Measurements from ENCODE around the gene COL19A1. TPM values are rescaled to one million over a fixed set of nuclear protein-coding genes. Genes with fewer than 3 reads are reported as not detected.

The COL19A1 gene
- total and polyA plus RNA-seq, 2 of the 13 experiments (the other 11 are each of a cell fraction or from before 2014, with no cell fraction given): not detected

DNA sequence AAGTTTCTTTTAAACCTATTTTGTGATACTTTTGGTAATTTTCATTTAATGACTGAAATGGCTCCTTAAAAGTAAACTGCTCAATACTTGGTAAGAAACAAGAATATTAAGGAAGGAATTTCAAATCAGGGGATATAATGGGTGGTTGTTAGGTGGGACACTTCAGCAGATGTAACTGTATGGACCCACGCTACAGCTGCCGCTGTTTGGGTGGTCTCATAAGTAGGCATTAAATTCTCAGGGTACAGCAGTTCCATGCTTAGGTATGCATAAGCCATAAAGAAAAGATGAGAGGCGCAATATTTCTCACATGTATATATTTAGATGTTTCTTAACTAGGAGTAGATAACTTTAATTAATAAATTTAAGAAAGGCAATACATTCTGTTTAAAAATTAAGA is 35.0 kb downstream of the COL19A1 start:
- DNase-seq (ENCODE audit: low spot score) (no peak), ATAC-seq (no peak), FAIRE-seq (no peak)
- Histone ChIP-seq H3K4me2 (ENCODE audit: low read depth, low read length) (no peak overlapping the region), H2AFZ (ENCODE audit: low read length) (no peak overlapping the region), H3K27ac (ENCODE audit: extremely low read length, insufficient read depth, low read length) (no peak overlapping the region), H3K9ac (ENCODE audit: insufficient read depth, low read depth, low read length) (no peak overlapping the region), H3K4me1 (ENCODE audit: insufficient read depth, low read length) (no peaks in the 10 kb centered on the region), H3K9me3 (ENCODE audit: low read length) (no peaks in the 10 kb centered on the region), H3K4me3 (replicated peaks in 1 of 3; ENCODE audit: insufficient read depth in 1 of 3, low read depth in 2 of 3, low read length in 3 of 3) (no peak overlapping the region), H3K79me2 (ENCODE audit: insufficient read depth, low read length) (no peaks in the 10 kb centered on the region), H4K20me1 (ENCODE audit: insufficient read depth, low read length) (no peaks in the 10 kb centered on the region), H3K36me3 (replicated peaks in 1 of 2; ENCODE audit: control insufficient read depth in 1 of 2, insufficient read depth in 2 of 2, low read length in 2 of 2) (no peaks in the 10 kb centered on the region), H3K27me3 (ENCODE audit: control insufficient read depth in 1 of 2, insufficient read depth in 2 of 2, low read length in 2 of 2) (no peaks in the 10 kb centered on the region; a peak in 1 of 5 replicates)
- in situ Hi-C loops (cut with HindIII; ENCODE audit: extremely low pct_ligation_motif_present, low pct_unique_long_range_greater_than_20kb) (no loop called here), intact Hi-C loops (cut with micrococcal nuclease; ENCODE audit: unreplicated experiment) (no loop called here)
- POLR2A ChIA-PET: no interaction called here
- no TSS peak for BruUV-seq (replicated peaks)
- CTCF ChIA-PET (ENCODE audit: low intra/inter-chr PET ratio, low total read pairs): no interaction called here
- WGBS (ENCODE audit: low lambda C conversion rate): 33% methylated on average over 3 of the region's 3 CpGs
- no peak for TF ChIP-seq MED8 (CRISPR knock-in tag; IDR thresholded peaks at IDR 0.05; ENCODE audit: insufficient replicate concordance)
- TF ChIP-seq ZC3H13 (CRISPR knock-in tag; IDR thresholded peaks at IDR 0.05): no peak
- no peak for TF ChIP-seq TBP (CRISPR knock-in tag; IDR thresholded peaks at IDR 0.05)
- TF ChIP-seq FOXO1 (CRISPR knock-in tag; IDR thresholded peaks at IDR 0.05): no peak
- no peak for TF ChIP-seq ZNF24 (IDR thresholded peaks at IDR 0.05)
- TF ChIP-seq STAT6 (CRISPR knock-in tag; IDR thresholded peaks at IDR 0.05; ENCODE audit: borderline replicate concordance): no peak
- no peak for TF ChIP-seq TOE1 (CRISPR knock-in tag; IDR thresholded peaks at IDR 0.05)
- no peak for TF ChIP-seq SAFB2 (CRISPR knock-in tag; IDR thresholded peaks at IDR 0.05; ENCODE audit: borderline replicate concordance, low read depth)
- TF ChIP-seq CHD2 (IDR thresholded peaks at IDR 0.05; ENCODE audit: low read depth, low read length): no peak
- TF ChIP-seq ZNF790 (CRISPR knock-in tag; IDR thresholded peaks at IDR 0.05; ENCODE audit: borderline replicate concordance): no peak
- no peak for TF ChIP-seq E2F1 (CRISPR knock-in tag; IDR thresholded peaks at IDR 0.05)
